Naive thymus-derived CD4-positive, alpha-beta T cell (primary cell): ENCODE results near the gene BDKRB2. TPM values are rescaled to one million over a fixed set of nuclear protein-coding genes. Genes with fewer than 3 reads are reported as not detected.

Source experiments
- ATAC-seq: fragments of 150-1000 bp; cut with Tn5 transposase; 2 replicates; pipeline ENCODE4 v1.10.0; 2021; ENCODE audit warnings: mild to moderate bottlenecking, moderate library complexity
- CTCF ChIA-PET: fragments of 350-600 bp; sonication (Branson Sonifier 250); formaldehyde crosslinking; loops from one replicate; lab custom pipeline; 2021; ENCODE audit warnings: antibody characterized with exemption; lab: Charles Lee
- POLR2A ChIA-PET: fragments of 350-600 bp; sonication (Branson Sonifier 250); formaldehyde crosslinking; loops from one replicate; lab custom pipeline; 2021; ENCODE audit warnings: antibody characterized with exemption, inconsistent platforms; lab: Charles Lee
- DNase-seq, 9 donors: peaks; one replicate each; pipeline versions ENCODE4 v3.0.0 to v3.0.0-alpha.2; 2020 to 2022; ENCODE audit warnings: mixed read lengths in 1 of 9
- H3K27ac ChIP-seq: one replicate; pipeline ENCODE4 v1.7.0; 2013; ENCODE audit warnings: mild to moderate bottlenecking, low read depth, low read length, moderate library complexity
- H3K27me3 ChIP-seq, 2 donors: one replicate each; pipeline ENCODE4 v1.7.0; 2013; ENCODE audit warnings: low read length in 2 of 2, mild to moderate bottlenecking in 2 of 2, moderate library complexity in 2 of 2; ENCODE audit not compliant: control insufficient read depth in 2 of 2, insufficient read depth in 2 of 2
- H3K36me3 ChIP-seq, 3 experiments: 1 replicate in 2 of 3; 2 replicates in 1 of 3; pipeline ENCODE4 v1.7.0; 2013; ENCODE audit warnings: low read length in 3 of 3, mild to moderate bottlenecking in 3 of 3, moderate library complexity in 1 of 3; ENCODE audit not compliant: insufficient read depth in 3 of 3, control insufficient read depth in 2 of 3
- H3K4me1 ChIP-seq, 2 donors: one replicate each; pipeline ENCODE4 v1.7.0; 2013; ENCODE audit warnings: low read length in 2 of 2, mild to moderate bottlenecking in 2 of 2, moderate library complexity in 1 of 2; ENCODE audit not compliant: control insufficient read depth in 2 of 2, insufficient read depth in 2 of 2
- H3K4me3 ChIP-seq: 2 replicates; pipeline ENCODE4 v1.7.0; 2013; ENCODE audit warnings: mild to moderate bottlenecking, low read length
- H3K9me3 ChIP-seq, 3 experiments: 1 replicate in 2 of 3; 2 replicates in 1 of 3; pipeline ENCODE4 v1.7.0; 2013; ENCODE audit warnings: low read length in 3 of 3; ENCODE audit not compliant: control insufficient read depth in 2 of 3
- H3K27ac Mint-ChIP-seq, 9 donors: one replicate each; pipeline ENCODE4 v1.8.0; 2020 to 2022; ENCODE audit warnings: mixed read lengths in 9 of 9, mild to moderate bottlenecking in 8 of 9, moderate library complexity in 5 of 9, inconsistent platforms in 2 of 9
- H3K27me3 Mint-ChIP-seq, 5 donors: one replicate each; pipeline ENCODE4 v1.8.0; 2021 to 2022; ENCODE audit warnings: mixed read lengths in 5 of 5, mild to moderate bottlenecking in 1 of 5
- H3K36me3 Mint-ChIP-seq, 5 donors: one replicate each; pipeline ENCODE4 v1.8.0; 2020 to 2022; ENCODE audit warnings: mixed read lengths in 5 of 5, mild to moderate bottlenecking in 3 of 5, inconsistent platforms in 1 of 5
- H3K4me1 Mint-ChIP-seq, 7 donors: one replicate each; pipeline ENCODE4 v1.8.0; 2020 to 2022; ENCODE audit warnings: mixed read lengths in 7 of 7, mild to moderate bottlenecking in 3 of 7, inconsistent platforms in 1 of 7
- H3K4me3 Mint-ChIP-seq, 10 donors: one replicate each; pipeline ENCODE4 v1.8.0; 2020 to 2022; ENCODE audit warnings: mild to moderate bottlenecking in 10 of 10, mixed read lengths in 10 of 10, moderate library complexity in 6 of 10, inconsistent platforms in 2 of 10
- H3K9me3 Mint-ChIP-seq, 11 donors: one replicate each; pipeline ENCODE4 v1.8.0; 2020 to 2022; ENCODE audit warnings: mixed read lengths in 11 of 11, mild to moderate bottlenecking in 4 of 11, inconsistent platforms in 1 of 11, moderate library complexity in 1 of 11
- intact Hi-C, 2 donors: fragments of 100-400 bp; cut with micrococcal nuclease; formaldehyde crosslinking; loops; one replicate each; pipeline ENCODE4 v1.15.1; 2023
- polyA plus RNA-seq, 2 donors: library from polyadenylated mRNA; unstranded; fragments of 300-500 nt; fragmentation: Illumina TruSeq; gene quantifications; one replicate each; pipeline ENCODE4 v1.2.3, GENCODE V29; 2021
- total RNA-seq, 6 experiments: library from RNA in 5 of 6; stranded (reverse) in 5 of 6; gene quantifications; 1 replicate in 5 of 6; 2 replicates in 1 of 6; pipeline ENCODE4 v1.2.3 and lab custom pipeline; 2021 to 2026

The BDKRB2 gene
- total and polyA plus RNA-seq, 7 experiments from 2014 or later: 0.08 TPM; not detected in 6

DNA sequence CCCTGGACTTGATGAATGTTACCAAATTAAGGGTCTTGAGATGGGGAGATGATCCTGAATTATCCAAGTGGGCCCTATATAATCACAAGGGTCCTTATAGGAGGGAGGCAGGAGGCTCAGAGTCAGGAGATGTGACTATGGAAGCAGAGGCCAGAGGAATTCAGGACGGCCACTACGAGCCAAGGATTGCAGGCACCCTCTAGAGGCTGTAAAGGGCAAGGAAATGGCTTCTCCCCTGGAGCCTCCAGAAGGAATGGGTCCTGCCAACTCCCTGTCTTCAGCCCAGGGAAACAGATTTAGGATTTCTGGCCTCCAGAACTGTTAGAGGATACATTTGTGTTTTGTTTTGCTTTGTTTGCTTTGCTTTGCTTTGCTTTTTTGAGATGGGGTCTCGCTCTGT lies 60.2 kb downstream of the BDKRB2 start:
- no peak overlapping the region for H3K4me3 Mint-ChIP-seq
- no peak overlapping the region for H3K27ac Mint-ChIP-seq

DNA sequence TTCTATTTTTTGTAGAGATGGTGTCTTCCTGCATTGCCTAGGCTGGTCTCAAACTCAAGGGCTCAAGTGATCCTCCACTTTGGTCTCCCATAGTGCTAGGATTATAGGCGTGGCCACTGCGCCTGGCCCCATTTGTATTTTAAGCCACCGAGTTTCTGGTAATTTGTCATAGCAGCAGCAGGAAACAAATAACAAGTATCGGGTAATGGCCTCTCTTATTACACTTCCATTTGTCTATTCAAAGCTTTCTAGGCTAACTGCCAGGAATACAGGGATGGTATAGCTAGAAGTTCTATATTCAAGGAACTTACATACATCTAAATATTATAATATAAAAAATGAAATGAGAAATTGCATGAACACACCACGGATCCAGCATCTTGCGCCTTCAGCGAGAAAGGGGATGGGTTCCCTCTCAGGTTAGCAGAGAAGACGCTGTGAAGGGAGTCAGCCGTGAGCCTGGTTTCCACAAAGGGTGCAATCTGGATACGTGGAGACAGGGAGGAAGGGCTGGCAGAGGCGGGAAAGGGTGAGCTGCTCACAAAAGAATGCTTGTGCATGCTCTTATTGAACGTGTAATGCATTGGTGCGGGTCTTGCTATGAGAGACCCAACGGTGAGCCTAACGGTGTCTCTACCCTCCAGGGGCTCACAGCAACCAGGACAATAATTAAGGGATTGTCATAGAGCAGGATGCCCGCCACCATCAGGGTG lies 60.9 kb downstream of the BDKRB2 start:
- no peak for DNase-seq
- Mint-ChIP-seq H3K27me3 (peaks cover 0 to 15% (median 7%) of the 10 kb centered on the region in 5 donors), H3K36me3 (no peaks in the 10 kb centered on the region), H3K4me3 (no peak overlapping the region), H3K4me1 (peaks cover 0 to 2% (median 0%) of the 10 kb centered on the region in 7 donors), H3K9me3 (peaks cover 0 to 2% (median 0%) of the 10 kb centered on the region in 11 donors), H3K27ac (no peak overlapping the region)
- Histone ChIP-seq H3K27me3 (no peaks in the 10 kb centered on the region), H3K4me3 (no peak overlapping the region), H3K36me3 (no peaks in the 10 kb centered on the region), H3K9me3 (no peaks in the 10 kb centered on the region), H3K4me1 (no peaks in the 10 kb centered on the region), H3K27ac (no peak overlapping the region)
- POLR2A ChIA-PET: no interaction called here
- intact Hi-C loops: no loop called here
- no peak for ATAC-seq
- CTCF ChIA-PET: interaction anchor here (0.6 kb wide), 1 partner anchor 176 kb away, joined by 3 read pairs; no protein-coding TSS in a partner anchor

More for the DNA sequence above, 60.2 kb downstream of the BDKRB2 start:
- Histone ChIP-seq H3K36me3 (no peaks in the 10 kb centered on the region), H3K4me3 (no peak overlapping the region), H3K9me3 (no peaks in the 10 kb centered on the region), H3K27ac (no peak overlapping the region), H3K27me3 (no peaks in the 10 kb centered on the region), H3K4me1 (no peaks in the 10 kb centered on the region)
- intact Hi-C loops: no loop called here
- Mint-ChIP-seq H3K36me3 (no peaks in the 10 kb centered on the region), H3K4me1 (peaks cover 0 to 2% (median 0%) of the 10 kb centered on the region in 7 donors), H3K27me3 (peaks cover 0 to 15% (median 8%) of the 10 kb centered on the region in 5 donors), H3K9me3 (peaks cover 0 to 2% (median 0%) of the 10 kb centered on the region in 11 donors)
- POLR2A ChIA-PET: no interaction called here
- CTCF ChIA-PET: no interaction called here
- DNase-seq: no peak
- no peak for ATAC-seq

DNA sequence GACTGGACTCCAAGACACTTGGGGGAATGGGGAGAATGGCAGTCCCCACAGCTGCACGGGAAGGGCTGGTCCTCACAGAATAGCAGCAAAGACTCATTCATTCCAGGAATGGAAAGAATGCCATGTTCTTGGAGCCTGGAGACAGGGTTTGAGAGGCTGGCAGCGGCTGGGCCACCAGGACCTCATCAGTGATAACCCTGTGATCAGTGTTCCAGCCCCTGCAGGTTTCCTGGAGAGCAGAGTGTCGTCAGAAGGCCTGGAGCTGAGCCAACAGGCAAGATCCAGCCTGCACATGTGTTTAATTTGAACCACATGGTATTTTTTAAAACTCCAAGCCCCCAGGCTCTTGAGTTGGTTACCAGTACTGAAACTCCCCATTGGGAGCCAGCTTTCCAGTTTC lies 62.7 kb downstream of the BDKRB2 start:
- peaks cover 0 to 2% (median 0%) of the 10 kb centered on the region in 7 donors for H3K4me1 Mint-ChIP-seq
- H3K9me3 Mint-ChIP-seq: peaks cover 0 to 12% (median 3%) of the 10 kb centered on the region in 11 donors
- no peaks in the 10 kb centered on the region for H3K36me3 Mint-ChIP-seq
- DNase-seq (no peak), ATAC-seq (no peak)
- H3K27me3 Mint-ChIP-seq: peaks cover 0 to 15% (median 0%) of the 10 kb centered on the region in 5 donors
- CTCF ChIA-PET: no interaction called here
- no peaks in the 10 kb centered on the region for H3K9me3 ChIP-seq
- no peak overlapping the region for H3K4me3 ChIP-seq
- no peak overlapping the region for H3K27ac ChIP-seq
- intact Hi-C loops: no loop called here
- H3K27me3 ChIP-seq: no peaks in the 10 kb centered on the region
- H3K27ac Mint-ChIP-seq: no peak overlapping the region
- POLR2A ChIA-PET: no interaction called here
- no peaks in the 10 kb centered on the region for H3K36me3 ChIP-seq
- H3K4me1 ChIP-seq: no peaks in the 10 kb centered on the region
- no peak overlapping the region for H3K4me3 Mint-ChIP-seq

GRCh38 chr14:96267916-96268315 lies 63.3 kb downstream of the BDKRB2 start:
- CTCF ChIA-PET: no interaction called here
- no peak overlapping the region for H3K27ac ChIP-seq
- H3K36me3 Mint-ChIP-seq: no peaks in the 10 kb centered on the region
- H3K4me3 Mint-ChIP-seq: no peak overlapping the region
- no peak for DNase-seq
- H3K9me3 Mint-ChIP-seq: peaks cover 0 to 12% (median 3%) of the 10 kb centered on the region in 11 donors
- no peak overlapping the region for H3K4me3 ChIP-seq
- peaks cover 0 to 2% (median 0%) of the 10 kb centered on the region in 7 donors for H3K4me1 Mint-ChIP-seq
- peaks cover 0 to 15% (median 0%) of the 10 kb centered on the region in 5 donors for H3K27me3 Mint-ChIP-seq
- intact Hi-C loops: no loop called here
- no peaks in the 10 kb centered on the region for H3K36me3 ChIP-seq
- no peaks in the 10 kb centered on the region for H3K9me3 ChIP-seq
- H3K4me1 ChIP-seq: no peaks in the 10 kb centered on the region
- no peak for ATAC-seq
- no peaks in the 10 kb centered on the region for H3K27me3 ChIP-seq
- no peak overlapping the region for H3K27ac Mint-ChIP-seq
- POLR2A ChIA-PET: no interaction called here

GRCh38 chr14:96268431-96269358 lies 64.1 kb downstream of the BDKRB2 start:
- Histone ChIP-seq H3K4me1 (no peaks in the 10 kb centered on the region), H3K36me3 (no peaks in the 10 kb centered on the region), H3K27me3 (no peaks in the 10 kb centered on the region), H3K9me3 (no peaks in the 10 kb centered on the region), H3K27ac (no peak overlapping the region), H3K4me3 (no peak overlapping the region)
- DNase-seq (no peak), ATAC-seq (no peak)
- Mint-ChIP-seq H3K9me3 (peaks cover 0 to 17% (median 3%) of the 10 kb centered on the region in 11 donors), H3K4me1 (peaks cover 0 to 2% (median 0%) of the 10 kb centered on the region in 7 donors), H3K36me3 (no peaks in the 10 kb centered on the region), H3K27me3 (peaks cover 0 to 15% (median 0%) of the 10 kb centered on the region in 5 donors), H3K4me3 (no peak overlapping the region), H3K27ac (no peak overlapping the region)
- intact Hi-C loops: no loop called here
- ChIA-PET CTCF (interaction anchor here (0.6 kb wide), 1 partner anchor 38 kb away, joined by 4 read pairs; no protein-coding TSS in a partner anchor), POLR2A (no interaction called here)

GRCh38 chr14:96269359-96269710 lies 64.7 kb downstream of the BDKRB2 start:
- ChIA-PET CTCF (interaction anchor here (0.6 kb wide), 1 partner anchor 38 kb away, joined by 4 read pairs; no protein-coding TSS in a partner anchor), POLR2A (no interaction called here)
- H3K27me3 Mint-ChIP-seq: peaks cover 0 to 15% (median 0%) of the 10 kb centered on the region in 5 donors

More at GRCh38 chr14:96269359-96269710, 64.7 kb downstream of the BDKRB2 start:
- DNase-seq (no peak), ATAC-seq (no peak)
- Histone ChIP-seq H3K4me1 (no peaks in the 10 kb centered on the region), H3K36me3 (no peaks in the 10 kb centered on the region), H3K27me3 (no peaks in the 10 kb centered on the region), H3K4me3 (no peak overlapping the region), H3K9me3 (no peaks in the 10 kb centered on the region), H3K27ac (no peak overlapping the region)
- intact Hi-C loops: no loop called here
- H3K4me1 Mint-ChIP-seq: peaks cover 0 to 2% (median 0%) of the 10 kb centered on the region in 7 donors
- no peak overlapping the region for H3K4me3 Mint-ChIP-seq
- no peaks in the 10 kb centered on the region for H3K36me3 Mint-ChIP-seq
- no peak overlapping the region for H3K27ac Mint-ChIP-seq
- peaks cover 0 to 17% (median 3%) of the 10 kb centered on the region in 11 donors for H3K9me3 Mint-ChIP-seq
